WTC11 (cell line): ENCODE data around the gene FBLN2. TPM values are rescaled to one million over a fixed set of nuclear protein-coding genes. Genes with fewer than 3 reads are reported as not detected.

Source experiments
- ATAC-seq: fragments of 200-7000 bp; cut with Tn5 transposase; 2 replicates; pipeline ENCODE4 v1.10.0; 2021; ENCODE audit warnings: mild to moderate bottlenecking, moderate library complexity
- CTCF ChIA-PET: fragments of 300-600 bp; sonication (Branson Sonifier 250); formaldehyde crosslinking; loops from one replicate; lab custom pipeline; 2021; ENCODE audit warnings: antibody characterized with exemption; lab: Charles Lee
- POLR2A ChIA-PET: fragments of 350-600 bp; sonication (Branson Sonifier 250); formaldehyde crosslinking; loops from one replicate; lab custom pipeline; 2021; ENCODE audit warnings: antibody characterized with exemption; lab: Charles Lee
- DNase-seq: peaks from one replicate; pipeline ENCODE4 v3.0.0; 2021; ENCODE audit warnings: low spot score
- H3K27ac Mint-ChIP-seq: 2 replicates; pipeline ENCODE4 v1.8.0; 2021; ENCODE audit warnings: mixed read lengths
- H3K27me3 Mint-ChIP-seq: 2 replicates; pipeline ENCODE4 v1.8.0; 2021; ENCODE audit warnings: low read depth, mild to moderate bottlenecking, moderate library complexity, mixed read lengths
- H3K36me3 Mint-ChIP-seq: 2 replicates; pipeline ENCODE4 v1.8.0; 2021; ENCODE audit warnings: mixed read lengths
- H3K4me1 Mint-ChIP-seq: 2 replicates; pipeline ENCODE4 v1.8.0; 2022; ENCODE audit warnings: mixed read lengths
- H3K4me3 Mint-ChIP-seq: 2 replicates; pipeline ENCODE4 v1.8.0; 2021; ENCODE audit warnings: mild to moderate bottlenecking, moderate library complexity, mixed read lengths
- H3K9me3 Mint-ChIP-seq: 2 replicates; pipeline ENCODE4 v1.8.0; 2021; ENCODE audit warnings: mixed read lengths
- GABPB1 ChIP-seq: sonication (generic); formaldehyde crosslinking; IDR thresholded peaks from 2 replicates; pipeline ENCODE4 v1.8.1; 2023; ENCODE audit warnings: mild to moderate bottlenecking, missing genetic modification reagents
- NFATC4 ChIP-seq: fragments of 250-450 bp; sonication (Bioruptor Pico); IDR thresholded peaks from 2 replicates; pipeline ENCODE4 v1.9.0; 2021; ENCODE audit warnings: mild to moderate bottlenecking
- ZBTB21 ChIP-seq: sonication (generic); formaldehyde crosslinking; IDR thresholded peaks from 2 replicates; pipeline ENCODE4 v1.8.1; 2023; ENCODE audit warnings: mild to moderate bottlenecking, missing genetic modification reagents, borderline replicate concordance
- ZNF219 ChIP-seq: sonication (generic); formaldehyde crosslinking; IDR thresholded peaks from 2 replicates; pipeline ENCODE4 v1.8.0; 2023; ENCODE audit warnings: missing genetic modification reagents, mild to moderate bottlenecking, borderline replicate concordance
- total RNA-seq: library from RNA; stranded (reverse); gene quantifications from 3 replicates; pipeline ENCODE4 v1.2.3, GENCODE V29; 2021
- TF ChIP-seq, protein P1 (sequence below): sonication (generic); formaldehyde crosslinking; IDR thresholded peaks from 2 replicates; pipeline ENCODE4 v1.8.1; 2022; ENCODE audit warnings: mild to moderate bottlenecking, missing genetic modification reagents, moderate library complexity, borderline replicate concordance
- TF ChIP-seq, protein P2 (sequence below): sonication (generic); formaldehyde crosslinking; IDR thresholded peaks from 2 replicates; pipeline ENCODE4 v1.8.1; 2022; ENCODE audit warnings: missing genetic modification reagents, borderline replicate concordance
- TF ChIP-seq, protein P3 (sequence below): sonication (generic); formaldehyde crosslinking; IDR thresholded peaks from 2 replicates; pipeline ENCODE4 v1.8.1; 2023; ENCODE audit warnings: mild to moderate bottlenecking, moderate library complexity, missing genetic modification reagents
- TF ChIP-seq, protein P4 (sequence below): sonication (generic); formaldehyde crosslinking; IDR thresholded peaks from 2 replicates; pipeline ENCODE4 v1.8.0; 2023; ENCODE audit warnings: missing genetic modification reagents, mild to moderate bottlenecking, borderline replicate concordance
- TF ChIP-seq, protein P5 (sequence below): sonication (generic); formaldehyde crosslinking; IDR thresholded peaks from 2 replicates; pipeline ENCODE4 v1.8.1; 2023; ENCODE audit warnings: mild to moderate bottlenecking, missing genetic modification reagents, borderline replicate concordance

FBLN2 gene
- total RNA-seq, 1 experiment from 2014 or later, result 20.7 TPM

DNA sequence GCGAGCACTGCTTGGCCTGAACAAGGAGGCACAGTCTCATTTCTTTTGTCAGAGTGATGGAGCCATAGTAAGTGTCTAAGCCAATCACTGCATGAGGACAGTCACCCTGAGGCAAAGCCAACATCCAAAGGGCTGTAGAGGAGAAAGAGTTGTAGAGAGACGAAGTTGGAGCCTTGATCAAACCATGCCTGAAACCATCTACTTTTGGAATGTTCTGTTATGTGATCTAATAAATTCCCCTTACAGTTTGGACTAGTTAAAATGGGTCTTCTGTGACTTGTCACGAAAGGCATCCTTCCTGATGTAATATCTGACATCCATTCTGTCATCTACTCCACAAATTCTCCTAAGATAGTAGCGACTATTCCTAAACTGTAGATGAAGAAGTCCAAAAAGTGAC is 128.3 kb downstream of the FBLN2 start (continued):
- TF ChIP-seq, protein P1, sequence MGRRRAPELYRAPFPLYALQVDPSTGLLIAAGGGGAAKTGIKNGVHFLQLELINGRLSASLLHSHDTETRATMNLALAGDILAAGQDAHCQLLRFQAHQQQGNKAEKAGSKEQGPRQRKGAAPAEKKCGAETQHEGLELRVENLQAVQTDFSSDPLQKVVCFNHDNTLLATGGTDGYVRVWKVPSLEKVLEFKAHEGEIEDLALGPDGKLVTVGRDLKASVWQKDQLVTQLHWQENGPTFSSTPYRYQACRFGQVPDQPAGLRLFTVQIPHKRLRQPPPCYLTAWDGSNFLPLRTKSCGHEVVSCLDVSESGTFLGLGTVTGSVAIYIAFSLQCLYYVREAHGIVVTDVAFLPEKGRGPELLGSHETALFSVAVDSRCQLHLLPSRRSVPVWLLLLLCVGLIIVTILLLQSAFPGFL (CRISPR knock-in tag), result no peak
- TF ChIP-seq, protein P2, sequence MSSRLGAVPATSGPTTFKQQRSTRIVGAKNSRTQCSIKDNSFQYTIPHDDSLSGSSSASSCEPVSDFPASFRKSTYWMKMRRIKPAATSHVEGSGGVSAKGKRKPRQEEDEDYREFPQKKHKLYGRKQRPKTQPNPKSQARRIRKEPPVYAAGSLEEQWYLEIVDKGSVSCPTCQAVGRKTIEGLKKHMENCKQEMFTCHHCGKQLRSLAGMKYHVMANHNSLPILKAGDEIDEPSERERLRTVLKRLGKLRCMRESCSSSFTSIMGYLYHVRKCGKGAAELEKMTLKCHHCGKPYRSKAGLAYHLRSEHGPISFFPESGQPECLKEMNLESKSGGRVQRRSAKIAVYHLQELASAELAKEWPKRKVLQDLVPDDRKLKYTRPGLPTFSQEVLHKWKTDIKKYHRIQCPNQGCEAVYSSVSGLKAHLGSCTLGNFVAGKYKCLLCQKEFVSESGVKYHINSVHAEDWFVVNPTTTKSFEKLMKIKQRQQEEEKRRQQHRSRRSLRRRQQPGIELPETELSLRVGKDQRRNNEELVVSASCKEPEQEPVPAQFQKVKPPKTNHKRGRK (CRISPR knock-in tag), result no peak
- TF ChIP-seq ZBTB21 (CRISPR knock-in tag), result no peak
- TF ChIP-seq, protein P3, sequence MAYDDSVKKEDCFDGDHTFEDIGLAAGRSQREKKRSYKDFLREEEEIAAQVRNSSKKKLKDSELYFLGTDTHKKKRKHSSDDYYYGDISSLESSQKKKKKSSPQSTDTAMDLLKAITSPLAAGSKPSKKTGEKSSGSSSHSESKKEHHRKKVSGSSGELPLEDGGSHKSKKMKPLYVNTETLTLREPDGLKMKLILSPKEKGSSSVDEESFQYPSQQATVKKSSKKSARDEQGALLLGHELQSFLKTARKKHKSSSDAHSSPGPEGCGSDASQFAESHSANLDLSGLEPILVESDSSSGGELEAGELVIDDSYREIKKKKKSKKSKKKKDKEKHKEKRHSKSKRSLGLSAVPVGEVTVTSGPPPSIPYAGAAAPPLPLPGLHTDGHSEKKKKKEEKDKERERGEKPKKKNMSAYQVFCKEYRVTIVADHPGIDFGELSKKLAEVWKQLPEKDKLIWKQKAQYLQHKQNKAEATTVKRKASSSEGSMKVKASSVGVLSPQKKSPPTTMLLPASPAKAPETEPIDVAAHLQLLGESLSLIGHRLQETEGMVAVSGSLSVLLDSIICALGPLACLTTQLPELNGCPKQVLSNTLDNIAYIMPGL (CRISPR knock-in tag), result no peak
- TF ChIP-seq, all 79 proteins: peak for 0

DNA sequence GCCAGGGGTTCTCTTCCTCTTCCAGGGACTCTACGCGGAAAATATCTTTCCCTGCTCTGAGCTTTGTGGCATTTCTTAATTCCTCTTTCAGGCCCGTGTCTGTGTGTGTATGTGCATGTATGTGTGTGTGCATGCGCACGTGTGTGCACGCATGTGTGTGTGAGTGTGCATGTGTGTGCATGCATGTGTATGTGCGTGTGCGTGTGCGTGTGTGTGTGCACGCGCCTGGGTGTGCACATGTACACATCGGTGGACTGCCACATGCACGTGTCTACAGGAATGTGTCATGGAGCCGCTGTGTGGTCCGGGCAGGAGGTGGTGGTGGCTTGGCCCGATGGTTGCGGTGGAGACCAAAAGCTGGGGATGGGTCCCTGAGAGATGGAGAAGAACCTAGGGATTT is 133.0 kb downstream of the FBLN2 start:
- Mint-ChIP-seq H3K27ac (0 out of 2 replicates have a peak overlapping the region, but pooled peaks have one; percentile 81), H3K4me3 (no peak overlapping the region), H3K4me1 (peaks cover 6% of the 10 kb centered on the region; the same call in 1 of the 2 replicates)
- DNase-seq, result no peak
- TF ChIP-seq, protein P4, sequence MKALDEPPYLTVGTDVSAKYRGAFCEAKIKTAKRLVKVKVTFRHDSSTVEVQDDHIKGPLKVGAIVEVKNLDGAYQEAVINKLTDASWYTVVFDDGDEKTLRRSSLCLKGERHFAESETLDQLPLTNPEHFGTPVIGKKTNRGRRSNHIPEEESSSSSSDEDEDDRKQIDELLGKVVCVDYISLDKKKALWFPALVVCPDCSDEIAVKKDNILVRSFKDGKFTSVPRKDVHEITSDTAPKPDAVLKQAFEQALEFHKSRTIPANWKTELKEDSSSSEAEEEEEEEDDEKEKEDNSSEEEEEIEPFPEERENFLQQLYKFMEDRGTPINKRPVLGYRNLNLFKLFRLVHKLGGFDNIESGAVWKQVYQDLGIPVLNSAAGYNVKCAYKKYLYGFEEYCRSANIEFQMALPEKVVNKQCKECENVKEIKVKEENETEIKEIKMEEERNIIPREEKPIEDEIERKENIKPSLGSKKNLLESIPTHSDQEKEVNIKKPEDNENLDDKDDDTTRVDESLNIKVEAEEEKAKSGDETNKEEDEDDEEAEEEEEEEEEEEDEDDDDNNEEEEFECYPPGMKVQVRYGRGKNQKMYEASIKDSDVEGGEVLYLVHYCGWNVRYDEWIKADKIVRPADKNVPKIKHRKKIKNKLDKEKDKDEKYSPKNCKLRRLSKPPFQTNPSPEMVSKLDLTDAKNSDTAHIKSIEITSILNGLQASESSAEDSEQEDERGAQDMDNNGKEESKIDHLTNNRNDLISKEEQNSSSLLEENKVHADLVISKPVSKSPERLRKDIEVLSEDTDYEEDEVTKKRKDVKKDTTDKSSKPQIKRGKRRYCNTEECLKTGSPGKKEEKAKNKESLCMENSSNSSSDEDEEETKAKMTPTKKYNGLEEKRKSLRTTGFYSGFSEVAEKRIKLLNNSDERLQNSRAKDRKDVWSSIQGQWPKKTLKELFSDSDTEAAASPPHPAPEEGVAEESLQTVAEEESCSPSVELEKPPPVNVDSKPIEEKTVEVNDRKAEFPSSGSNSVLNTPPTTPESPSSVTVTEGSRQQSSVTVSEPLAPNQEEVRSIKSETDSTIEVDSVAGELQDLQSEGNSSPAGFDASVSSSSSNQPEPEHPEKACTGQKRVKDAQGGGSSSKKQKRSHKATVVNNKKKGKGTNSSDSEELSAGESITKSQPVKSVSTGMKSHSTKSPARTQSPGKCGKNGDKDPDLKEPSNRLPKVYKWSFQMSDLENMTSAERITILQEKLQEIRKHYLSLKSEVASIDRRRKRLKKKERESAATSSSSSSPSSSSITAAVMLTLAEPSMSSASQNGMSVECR (CRISPR knock-in tag), result no peak
- TF ChIP-seq ZNF219 (CRISPR knock-in tag), result no peak
- TF ChIP-seq, all 79 proteins: peak for 0
- no peaks in the 10 kb centered on the region for H3K36me3 Mint-ChIP-seq
- no peaks in the 10 kb centered on the region; the same call in none of the 2 replicates for H3K27me3 Mint-ChIP-seq
- POLR2A ChIA-PET, result no interaction called here
- CTCF ChIA-PET, result interaction anchor here (1.4 kb wide), 1 partner anchor 27 kb away, joined by 5 read pairs; no protein-coding TSS in a partner anchor
- no peaks in the 10 kb centered on the region for H3K9me3 Mint-ChIP-seq
- ATAC-seq, result no peak

DNA sequence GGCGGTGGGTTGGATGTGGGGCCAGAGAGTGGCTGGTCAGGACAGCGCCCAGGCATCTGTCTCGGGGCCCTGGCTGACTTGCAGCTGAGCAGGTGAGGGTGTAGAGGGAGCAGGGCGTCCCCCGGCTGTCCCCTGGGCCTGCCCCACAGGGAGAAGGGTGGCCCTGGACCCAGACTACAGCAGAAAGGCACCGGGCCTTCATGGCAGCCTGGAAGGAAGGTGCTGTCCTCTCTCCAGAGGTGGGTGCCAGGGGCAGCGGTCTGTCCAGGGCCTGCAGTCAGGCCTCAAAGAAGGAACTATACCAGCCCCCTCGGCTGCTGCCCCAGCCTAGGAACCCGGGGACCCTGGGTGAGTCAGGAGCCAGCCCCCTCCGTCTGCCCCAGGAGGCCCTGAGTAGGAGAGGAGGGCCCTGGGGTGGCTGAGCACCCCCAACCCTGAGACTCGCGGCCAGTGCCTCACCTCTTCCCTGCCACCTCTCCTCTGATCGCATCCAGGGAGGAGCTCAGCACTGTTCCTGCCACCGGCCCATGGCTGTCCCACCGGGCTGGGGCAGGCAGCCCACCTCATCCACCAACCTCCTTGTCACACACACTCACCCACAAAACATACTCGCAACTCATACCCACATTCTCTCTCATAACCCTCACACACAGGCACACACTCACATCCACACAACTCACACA is 133.5 kb downstream of the FBLN2 start:
- H3K36me3 Mint-ChIP-seq, result no peaks in the 10 kb centered on the region
- no peak for ATAC-seq
- H3K27me3 Mint-ChIP-seq, result no peaks in the 10 kb centered on the region; the same call in 1 of the 2 replicates
- no peak overlapping the region for H3K4me3 Mint-ChIP-seq
- ChIA-PET POLR2A (no interaction called here), CTCF (no interaction called here)
- H3K4me1 Mint-ChIP-seq, result peaks cover 6% of the 10 kb centered on the region; the same call in 1 of the 2 replicates
- DNase-seq, result no peak
- H3K27ac Mint-ChIP-seq, result no peak overlapping the region
- TF ChIP-seq NFATC4 (no peak), GABPB1 (no peak)
- TF ChIP-seq, protein P5, sequence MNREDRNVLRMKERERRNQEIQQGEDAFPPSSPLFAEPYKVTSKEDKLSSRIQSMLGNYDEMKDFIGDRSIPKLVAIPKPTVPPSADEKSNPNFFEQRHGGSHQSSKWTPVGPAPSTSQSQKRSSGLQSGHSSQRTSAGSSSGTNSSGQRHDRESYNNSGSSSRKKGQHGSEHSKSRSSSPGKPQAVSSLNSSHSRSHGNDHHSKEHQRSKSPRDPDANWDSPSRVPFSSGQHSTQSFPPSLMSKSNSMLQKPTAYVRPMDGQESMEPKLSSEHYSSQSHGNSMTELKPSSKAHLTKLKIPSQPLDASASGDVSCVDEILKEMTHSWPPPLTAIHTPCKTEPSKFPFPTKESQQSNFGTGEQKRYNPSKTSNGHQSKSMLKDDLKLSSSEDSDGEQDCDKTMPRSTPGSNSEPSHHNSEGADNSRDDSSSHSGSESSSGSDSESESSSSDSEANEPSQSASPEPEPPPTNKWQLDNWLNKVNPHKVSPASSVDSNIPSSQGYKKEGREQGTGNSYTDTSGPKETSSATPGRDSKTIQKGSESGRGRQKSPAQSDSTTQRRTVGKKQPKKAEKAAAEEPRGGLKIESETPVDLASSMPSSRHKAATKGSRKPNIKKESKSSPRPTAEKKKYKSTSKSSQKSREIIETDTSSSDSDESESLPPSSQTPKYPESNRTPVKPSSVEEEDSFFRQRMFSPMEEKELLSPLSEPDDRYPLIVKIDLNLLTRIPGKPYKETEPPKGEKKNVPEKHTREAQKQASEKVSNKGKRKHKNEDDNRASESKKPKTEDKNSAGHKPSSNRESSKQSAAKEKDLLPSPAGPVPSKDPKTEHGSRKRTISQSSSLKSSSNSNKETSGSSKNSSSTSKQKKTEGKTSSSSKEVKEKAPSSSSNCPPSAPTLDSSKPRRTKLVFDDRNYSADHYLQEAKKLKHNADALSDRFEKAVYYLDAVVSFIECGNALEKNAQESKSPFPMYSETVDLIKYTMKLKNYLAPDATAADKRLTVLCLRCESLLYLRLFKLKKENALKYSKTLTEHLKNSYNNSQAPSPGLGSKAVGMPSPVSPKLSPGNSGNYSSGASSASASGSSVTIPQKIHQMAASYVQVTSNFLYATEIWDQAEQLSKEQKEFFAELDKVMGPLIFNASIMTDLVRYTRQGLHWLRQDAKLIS, result no peak
- H3K9me3 Mint-ChIP-seq, result no peaks in the 10 kb centered on the region
